Neural cell (in vitro differentiated cells): ENCODE measurements around the gene MC1R. TPM values are rescaled to one million over a fixed set of nuclear protein-coding genes. Genes with fewer than 3 reads are reported as not detected.

ENCODE experiments used
- H2AFZ ChIP-seq: fragments of 200-600, 300-800 bp; sonication (generic), shearing (Covaris generic); 2 replicates; pipeline ENCODE4 v1.6.0; 2014; ENCODE audit warnings: low read depth, mild to moderate bottlenecking, antibody characterized with exemption, low read length, moderate library complexity
- H3F3A ChIP-seq: fragments of 200-600 bp; shearing (Covaris generic); 2 replicates; pipeline ENCODE4 v1.6.1; 2016; ENCODE audit warnings: mild to moderate bottlenecking, moderate library complexity, mixed read lengths, antibody characterized with exemption, low read length; ENCODE audit not compliant: insufficient read depth, poor library complexity, severe bottlenecking
- H3K27ac ChIP-seq: fragments of 200-600, 300-800 bp; sonication (generic), shearing (Covaris generic); 2 replicates; pipeline ENCODE4 v1.5.1; 2014; ENCODE audit warnings: mild to moderate bottlenecking, low read length, moderate library complexity
- H3K27me3 ChIP-seq: fragments of 300-800, 200-600 bp; sonication (generic), shearing (Covaris generic); 2 replicates; pipeline ENCODE4 v1.6.0; 2014; ENCODE audit warnings: mild to moderate bottlenecking, low read depth, low read length, moderate library complexity; ENCODE audit not compliant: insufficient read depth
- H3K36me3 ChIP-seq: fragments of 300-800, 200-600 bp; sonication (generic), shearing (Covaris generic); 2 replicates; pipeline ENCODE4 v1.5.1; 2014; ENCODE audit warnings: mild to moderate bottlenecking, antibody characterized with exemption, low read length, moderate library complexity; ENCODE audit not compliant: insufficient read depth
- H3K4me2 ChIP-seq: fragments of 300-800, 200-600 bp; sonication (generic), shearing (Covaris generic); 2 replicates; pipeline ENCODE4 v1.6.0; 2014; ENCODE audit warnings: mild to moderate bottlenecking, low read length
- H3K4me3 ChIP-seq: fragments of 300-800, 200-600 bp; sonication (generic), shearing (Covaris generic); 2 replicates; pipeline ENCODE4 v1.5.1; 2014; ENCODE audit warnings: mild to moderate bottlenecking, low read length, moderate library complexity
- H3K79me2 ChIP-seq: fragments of 200-600 bp; shearing (Covaris generic); replicated peaks from 2 replicates; pipeline ENCODE4 v1.6.0; 2014; ENCODE audit warnings: mild to moderate bottlenecking, low read length, moderate library complexity; ENCODE audit not compliant: insufficient read depth
- H3K9ac ChIP-seq: fragments of 300-800, 200-600 bp; sonication (generic), shearing (Covaris generic); 2 replicates; pipeline ENCODE4 v1.6.1; 2016; ENCODE audit warnings: mild to moderate bottlenecking, low read length, mixed read lengths
- H3K9me2 ChIP-seq: fragments of 200-600 bp; shearing (Covaris generic); 2 replicates; pipeline ENCODE4 v1.6.1; 2016; ENCODE audit warnings: mild to moderate bottlenecking, low read length, mixed read lengths; ENCODE audit not compliant: insufficient read depth
- H3K9me3 ChIP-seq: fragments of 200-600, 300-800 bp; sonication (generic), shearing (Covaris generic); 2 replicates; pipeline ENCODE4 v1.6.1; 2016; ENCODE audit warnings: mild to moderate bottlenecking, mixed run types, low read length, moderate library complexity, mixed read lengths
- H4K20me1 ChIP-seq: fragments of 200-600 bp; shearing (Covaris generic); 2 replicates; pipeline ENCODE4 v1.6.1; 2016; ENCODE audit warnings: mild to moderate bottlenecking, mixed run types; ENCODE audit not compliant: insufficient read depth
- EP300 ChIP-seq: fragments of 450-650 bp; conservative IDR thresholded peaks from 2 replicates; pipeline ENCODE4 v1.6.1; 2014; ENCODE audit warnings: antibody characterized with exemption, mild to moderate bottlenecking, moderate library complexity; ENCODE audit not compliant: poor library complexity, severe bottlenecking
- EZH2 ChIP-seq: fragments of 200-600, 300-800 bp; shearing (Covaris generic), sonication (generic); IDR thresholded peaks from 2 replicates; pipeline ENCODE4 v1.6.1; 2014; ENCODE audit warnings: antibody characterized with exemption, low read length, borderline replicate concordance, mild to moderate bottlenecking; ENCODE audit not compliant: insufficient read depth, poor library complexity, severe bottlenecking
- MXI1 ChIP-seq: fragments of 450-650 bp; conservative IDR thresholded peaks from 2 replicates; pipeline ENCODE4 v1.6.1; 2014; ENCODE audit warnings: antibody characterized with exemption, mild to moderate bottlenecking; ENCODE audit not compliant: poor library complexity, severe bottlenecking
- POLR2AphosphoS5 ChIP-seq: IDR thresholded peaks from 2 replicates; pipeline ENCODE4 v1.6.1; 2012
- RAD21 ChIP-seq: fragments of 450-650 bp; conservative IDR thresholded peaks from 2 replicates; pipeline ENCODE4 v1.6.1; 2014; ENCODE audit warnings: antibody characterized with exemption, mild to moderate bottlenecking, moderate library complexity
- REST ChIP-seq: IDR thresholded peaks from 2 replicates; pipeline ENCODE4 v1.6.1; 2012; ENCODE audit warnings: borderline replicate concordance
- SMC3 ChIP-seq: fragments of 450-650 bp; conservative IDR thresholded peaks from 2 replicates; pipeline ENCODE4 v1.6.1; 2014; ENCODE audit warnings: antibody characterized with exemption, mild to moderate bottlenecking, moderate library complexity; ENCODE audit not compliant: poor library complexity
- TAF1 ChIP-seq: IDR thresholded peaks from 2 replicates; pipeline ENCODE4 v1.6.1; 2012; ENCODE audit warnings: low read depth
- polyA plus RNA-seq: library from polyadenylated mRNA; depleted of rRNA; stranded (reverse); fragments of >200 nt; gene quantifications from 2 replicates; pipeline ENCODE4 v1.2.3, GENCODE V29; 2014
- TF ChIP-seq, protein P1 (sequence below): fragments of 450-650 bp; IDR thresholded peaks from 2 replicates; pipeline ENCODE4 v1.5.1; 2014; ENCODE audit warnings: antibody characterized with exemption, mild to moderate bottlenecking, moderate library complexity; ENCODE audit not compliant: poor library complexity, severe bottlenecking

The MC1R gene
- polyA plus RNA-seq, 1 donor from 2014 or later, result 21.3 TPM

GRCh38 chr16:89945654-89946053, 27.0 kb downstream of the MC1R start:
- peaks cover 4% of the 10 kb centered on the region for H3K79me2 ChIP-seq
- no peak overlapping the region for H3K27ac ChIP-seq
- no peaks in the 10 kb centered on the region for H4K20me1 ChIP-seq
- H3F3A ChIP-seq, result no peaks in the 10 kb centered on the region
- no peak overlapping the region for H3K4me2 ChIP-seq
- TF ChIP-seq POLR2AphosphoS5, result no peak
- TF ChIP-seq TAF1, result no peak
- TF ChIP-seq, protein P1, sequence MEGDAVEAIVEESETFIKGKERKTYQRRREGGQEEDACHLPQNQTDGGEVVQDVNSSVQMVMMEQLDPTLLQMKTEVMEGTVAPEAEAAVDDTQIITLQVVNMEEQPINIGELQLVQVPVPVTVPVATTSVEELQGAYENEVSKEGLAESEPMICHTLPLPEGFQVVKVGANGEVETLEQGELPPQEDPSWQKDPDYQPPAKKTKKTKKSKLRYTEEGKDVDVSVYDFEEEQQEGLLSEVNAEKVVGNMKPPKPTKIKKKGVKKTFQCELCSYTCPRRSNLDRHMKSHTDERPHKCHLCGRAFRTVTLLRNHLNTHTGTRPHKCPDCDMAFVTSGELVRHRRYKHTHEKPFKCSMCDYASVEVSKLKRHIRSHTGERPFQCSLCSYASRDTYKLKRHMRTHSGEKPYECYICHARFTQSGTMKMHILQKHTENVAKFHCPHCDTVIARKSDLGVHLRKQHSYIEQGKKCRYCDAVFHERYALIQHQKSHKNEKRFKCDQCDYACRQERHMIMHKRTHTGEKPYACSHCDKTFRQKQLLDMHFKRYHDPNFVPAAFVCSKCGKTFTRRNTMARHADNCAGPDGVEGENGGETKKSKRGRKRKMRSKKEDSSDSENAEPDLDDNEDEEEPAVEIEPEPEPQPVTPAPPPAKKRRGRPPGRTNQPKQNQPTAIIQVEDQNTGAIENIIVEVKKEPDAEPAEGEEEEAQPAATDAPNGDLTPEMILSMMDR, result no peak
- no peak overlapping the region for H2AFZ ChIP-seq
- no peak overlapping the region for H3K9ac ChIP-seq
- peaks cover 7% of the 10 kb centered on the region for H3K36me3 ChIP-seq
- no peaks in the 10 kb centered on the region for H3K27me3 ChIP-seq
- H3K9me3 ChIP-seq, result no peaks in the 10 kb centered on the region
- no peaks in the 10 kb centered on the region for H3K9me2 ChIP-seq
- H3K4me3 ChIP-seq, result no peak overlapping the region

GRCh38 chr16:89946515-89946914, 27.9 kb downstream of the MC1R start:
- H3K36me3 ChIP-seq, result peaks cover 7% of the 10 kb centered on the region
- H2AFZ ChIP-seq, result no peak overlapping the region
- no peaks in the 10 kb centered on the region for H3K9me2 ChIP-seq
- no peaks in the 10 kb centered on the region for H4K20me1 ChIP-seq
- H3K27me3 ChIP-seq, result no peaks in the 10 kb centered on the region
- H3K4me3 ChIP-seq, result no peak overlapping the region
- no peak overlapping the region for H3K9ac ChIP-seq
- H3F3A ChIP-seq, result no peaks in the 10 kb centered on the region
- H3K27ac ChIP-seq, result no peak overlapping the region
- TF ChIP-seq TAF1 (no peak), REST (no peak), SMC3 (no peak), RAD21 (no peak), MXI1 (no peak), EZH2 (no peak), POLR2AphosphoS5 (no peak), EP300 (no peak)
- TF ChIP-seq, protein P1, result no peak
- no peaks in the 10 kb centered on the region for H3K9me3 ChIP-seq
- no peak overlapping the region for H3K4me2 ChIP-seq
- H3K79me2 ChIP-seq, result peaks cover 4% of the 10 kb centered on the region
